HepG2 (cell line): ENCODE results near the gene TMEM131L. TPM values are rescaled to one million over a fixed set of nuclear protein-coding genes. Genes with fewer than 3 reads are reported as not detected.

ENCODE experiments used
- HDAC6 ChIP-seq: fragments of 200-600 bp; sonication (generic); IDR thresholded peaks from 2 replicates; pipeline ENCODE4 v1.7.0; 2017; ENCODE audit warnings: mild to moderate bottlenecking, antibody characterized with exemption, low read length, low read depth
- HMG20B ChIP-seq: conservative IDR thresholded peaks from 2 replicates; pipeline ENCODE4 v1.6.1; 2016; ENCODE audit warnings: missing genetic modification reagents, missing compliant biosample characterization
- HNRNPLL ChIP-seq: fragments of 200-400 bp; formaldehyde crosslinking; IDR thresholded peaks from 2 replicates; pipeline ENCODE4 v1.6.1; 2017; ENCODE audit warnings: mild to moderate bottlenecking, low read depth, low read length; ENCODE audit not compliant: poor library complexity, severe bottlenecking
- KLF9 ChIP-seq: IDR thresholded peaks from 2 replicates; pipeline ENCODE4 v1.6.1; 2016; ENCODE audit warnings: low read depth
- MED13 ChIP-seq: sonication (generic); formaldehyde crosslinking; IDR thresholded peaks from 2 replicates; pipeline ENCODE4 v1.5.0; 2020; ENCODE audit warnings: missing genetic modification reagents
- NPAS2 ChIP-seq: sonication (generic); formaldehyde crosslinking; IDR thresholded peaks from 2 replicates; pipeline ENCODE4 v1.8.0; 2022; ENCODE audit warnings: mild to moderate bottlenecking, missing genetic modification reagents, borderline replicate concordance
- PAX8 ChIP-seq: sonication (generic); formaldehyde crosslinking; IDR thresholded peaks from 2 replicates; pipeline ENCODE4 v1.8.0; 2022; ENCODE audit warnings: mild to moderate bottlenecking, missing genetic modification reagents, borderline replicate concordance
- PRMT3 ChIP-seq: sonication (generic); formaldehyde crosslinking; IDR thresholded peaks from 2 replicates; pipeline ENCODE4 v1.8.1; 2022; ENCODE audit warnings: low read depth, mild to moderate bottlenecking, moderate library complexity, missing genetic modification reagents, borderline replicate concordance
- ZNF251 ChIP-seq: sonication (generic); formaldehyde crosslinking; IDR thresholded peaks from 2 replicates; pipeline ENCODE4 v1.9.0; 2021; ENCODE audit warnings: mild to moderate bottlenecking, missing genetic modification reagents
- ZNF747 ChIP-seq: sonication (generic); formaldehyde crosslinking; IDR thresholded peaks from 2 replicates; pipeline ENCODE4 v1.8.1; 2023; ENCODE audit warnings: missing genetic modification reagents, mild to moderate bottlenecking, borderline replicate concordance
- polyA plus RNA-seq, 8 experiments: library from polyadenylated mRNA; depleted of rRNA in 3 of 8; stranded (reverse) in 7 of 8; unstranded in 1 of 8; fragments of >200 nt; fragmentation: Illumina TruSeq in 4 of 8; extraction: Trizol in 4 of 8; gene quantifications; 2 replicates each; pipeline versions ENCODE4 v1.2.1 to v1.2.3, GENCODE V29; 2011 to 2016; ENCODE audit warnings: low read depth in 4 of 8, missing spikeins in 1 of 8, mixed read lengths in 1 of 8; ENCODE audit not compliant: insufficient read depth in 1 of 8
- total RNA-seq, 5 experiments: library from RNA; depleted of rRNA; stranded (reverse); fragments of >200 nt; fragmentation: Illumina TruSeq; extraction: Trizol; gene quantifications; 2 replicates each; pipeline ENCODE4 v1.2.3, GENCODE V29; 2016; ENCODE audit warnings: low read depth in 1 of 5
- TF ChIP-seq, protein P1 (sequence below): IDR thresholded peaks from 2 replicates; pipeline ENCODE4 v1.6.1; 2016; ENCODE audit warnings: low read depth
- TF ChIP-seq, protein P2 (sequence below): sonication (generic); formaldehyde crosslinking; IDR thresholded peaks from 2 replicates; pipeline ENCODE4 v1.5.0; 2020; ENCODE audit warnings: mild to moderate bottlenecking, missing genetic modification reagents, borderline replicate concordance
- TF ChIP-seq, protein P3 (sequence below): sonication (generic); formaldehyde crosslinking; IDR thresholded peaks from 2 replicates; pipeline ENCODE4 v1.4.0; 2020; ENCODE audit warnings: mild to moderate bottlenecking, missing genetic modification reagents
- TF ChIP-seq, protein P4 (sequence below): sonication (generic); formaldehyde crosslinking; IDR thresholded peaks from 2 replicates; pipeline ENCODE4 v1.5.0; 2020; ENCODE audit warnings: missing genetic modification reagents, mild to moderate bottlenecking, borderline replicate concordance
- TF ChIP-seq, protein P5 (sequence below): sonication (generic); formaldehyde crosslinking; IDR thresholded peaks from 2 replicates; pipeline ENCODE4 v1.5.0; 2020; ENCODE audit warnings: missing genetic modification reagents

Gene TMEM131L
- total and polyA plus RNA-seq, 2 of the 13 experiments (the other 11 are each of a cell fraction or from before 2014, with no cell fraction given) = 2.2 to 4.5 TPM

DNA sequence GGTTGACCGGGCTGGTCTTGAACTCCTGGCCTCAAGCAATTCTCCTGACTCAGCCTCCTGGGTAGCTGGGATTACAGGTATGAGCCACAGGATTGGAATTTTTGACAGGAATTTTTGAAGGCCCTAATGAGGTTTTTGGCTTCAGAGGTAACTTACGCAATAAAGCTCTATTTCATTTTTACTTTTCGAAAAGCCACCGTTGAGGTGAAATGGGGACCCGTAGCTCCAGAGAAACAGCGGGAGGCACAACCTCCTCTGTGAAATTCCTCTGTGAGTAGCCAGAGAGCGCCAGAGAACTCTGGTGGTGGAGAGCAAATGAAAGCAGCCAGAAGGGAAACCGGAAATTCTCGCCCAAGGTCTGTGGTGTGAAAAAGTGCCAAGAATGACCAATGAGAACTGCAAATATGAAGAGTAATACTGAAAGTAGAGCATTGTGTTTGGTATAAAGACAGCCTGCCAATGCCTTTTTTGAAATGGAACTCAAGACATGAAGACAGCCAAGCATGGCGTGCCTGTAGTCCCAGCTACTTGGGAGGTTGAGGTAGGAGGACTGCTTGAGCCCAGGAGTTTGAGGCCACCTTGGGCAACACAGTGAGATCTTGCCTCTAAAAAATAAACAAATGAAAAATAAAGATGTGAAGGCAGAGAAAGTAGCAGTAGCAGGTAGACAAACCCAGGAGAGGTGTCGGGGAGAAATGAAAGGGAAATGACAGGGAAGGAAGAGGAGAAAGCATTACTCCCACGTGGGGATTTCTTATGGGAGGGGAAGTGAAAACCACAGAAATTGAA lies 33.0 kb upstream of the TMEM131L start (continued):
- TF ChIP-seq NPAS2 (CRISPR knock-in tag) = no peak
- no peak for TF ChIP-seq KLF9 (CRISPR knock-in tag)
- TF ChIP-seq, protein P1, sequence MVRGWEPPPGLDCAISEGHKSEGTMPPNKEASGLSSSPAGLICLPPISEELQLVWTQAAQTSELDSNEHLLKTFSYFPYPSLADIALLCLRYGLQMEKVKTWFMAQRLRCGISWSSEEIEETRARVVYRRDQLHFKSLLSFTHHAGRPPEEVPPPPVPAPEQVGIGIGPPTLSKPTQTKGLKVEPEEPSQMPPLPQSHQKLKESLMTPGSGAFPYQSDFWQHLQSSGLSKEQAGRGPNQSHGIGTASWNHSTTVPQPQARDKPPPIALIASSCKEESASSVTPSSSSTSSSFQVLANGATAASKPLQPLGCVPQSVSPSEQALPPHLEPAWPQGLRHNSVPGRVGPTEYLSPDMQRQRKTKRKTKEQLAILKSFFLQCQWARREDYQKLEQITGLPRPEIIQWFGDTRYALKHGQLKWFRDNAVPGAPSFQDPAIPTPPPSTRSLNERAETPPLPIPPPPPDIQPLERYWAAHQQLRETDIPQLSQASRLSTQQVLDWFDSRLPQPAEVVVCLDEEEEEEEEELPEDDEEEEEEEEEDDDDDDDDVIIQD = peak; percentile 65; the same call in 1 of the 2 replicates
- no peak for TF ChIP-seq HNRNPLL
- TF ChIP-seq HMG20B (CRISPR knock-in tag) = no peak
- TF ChIP-seq, protein P2, sequence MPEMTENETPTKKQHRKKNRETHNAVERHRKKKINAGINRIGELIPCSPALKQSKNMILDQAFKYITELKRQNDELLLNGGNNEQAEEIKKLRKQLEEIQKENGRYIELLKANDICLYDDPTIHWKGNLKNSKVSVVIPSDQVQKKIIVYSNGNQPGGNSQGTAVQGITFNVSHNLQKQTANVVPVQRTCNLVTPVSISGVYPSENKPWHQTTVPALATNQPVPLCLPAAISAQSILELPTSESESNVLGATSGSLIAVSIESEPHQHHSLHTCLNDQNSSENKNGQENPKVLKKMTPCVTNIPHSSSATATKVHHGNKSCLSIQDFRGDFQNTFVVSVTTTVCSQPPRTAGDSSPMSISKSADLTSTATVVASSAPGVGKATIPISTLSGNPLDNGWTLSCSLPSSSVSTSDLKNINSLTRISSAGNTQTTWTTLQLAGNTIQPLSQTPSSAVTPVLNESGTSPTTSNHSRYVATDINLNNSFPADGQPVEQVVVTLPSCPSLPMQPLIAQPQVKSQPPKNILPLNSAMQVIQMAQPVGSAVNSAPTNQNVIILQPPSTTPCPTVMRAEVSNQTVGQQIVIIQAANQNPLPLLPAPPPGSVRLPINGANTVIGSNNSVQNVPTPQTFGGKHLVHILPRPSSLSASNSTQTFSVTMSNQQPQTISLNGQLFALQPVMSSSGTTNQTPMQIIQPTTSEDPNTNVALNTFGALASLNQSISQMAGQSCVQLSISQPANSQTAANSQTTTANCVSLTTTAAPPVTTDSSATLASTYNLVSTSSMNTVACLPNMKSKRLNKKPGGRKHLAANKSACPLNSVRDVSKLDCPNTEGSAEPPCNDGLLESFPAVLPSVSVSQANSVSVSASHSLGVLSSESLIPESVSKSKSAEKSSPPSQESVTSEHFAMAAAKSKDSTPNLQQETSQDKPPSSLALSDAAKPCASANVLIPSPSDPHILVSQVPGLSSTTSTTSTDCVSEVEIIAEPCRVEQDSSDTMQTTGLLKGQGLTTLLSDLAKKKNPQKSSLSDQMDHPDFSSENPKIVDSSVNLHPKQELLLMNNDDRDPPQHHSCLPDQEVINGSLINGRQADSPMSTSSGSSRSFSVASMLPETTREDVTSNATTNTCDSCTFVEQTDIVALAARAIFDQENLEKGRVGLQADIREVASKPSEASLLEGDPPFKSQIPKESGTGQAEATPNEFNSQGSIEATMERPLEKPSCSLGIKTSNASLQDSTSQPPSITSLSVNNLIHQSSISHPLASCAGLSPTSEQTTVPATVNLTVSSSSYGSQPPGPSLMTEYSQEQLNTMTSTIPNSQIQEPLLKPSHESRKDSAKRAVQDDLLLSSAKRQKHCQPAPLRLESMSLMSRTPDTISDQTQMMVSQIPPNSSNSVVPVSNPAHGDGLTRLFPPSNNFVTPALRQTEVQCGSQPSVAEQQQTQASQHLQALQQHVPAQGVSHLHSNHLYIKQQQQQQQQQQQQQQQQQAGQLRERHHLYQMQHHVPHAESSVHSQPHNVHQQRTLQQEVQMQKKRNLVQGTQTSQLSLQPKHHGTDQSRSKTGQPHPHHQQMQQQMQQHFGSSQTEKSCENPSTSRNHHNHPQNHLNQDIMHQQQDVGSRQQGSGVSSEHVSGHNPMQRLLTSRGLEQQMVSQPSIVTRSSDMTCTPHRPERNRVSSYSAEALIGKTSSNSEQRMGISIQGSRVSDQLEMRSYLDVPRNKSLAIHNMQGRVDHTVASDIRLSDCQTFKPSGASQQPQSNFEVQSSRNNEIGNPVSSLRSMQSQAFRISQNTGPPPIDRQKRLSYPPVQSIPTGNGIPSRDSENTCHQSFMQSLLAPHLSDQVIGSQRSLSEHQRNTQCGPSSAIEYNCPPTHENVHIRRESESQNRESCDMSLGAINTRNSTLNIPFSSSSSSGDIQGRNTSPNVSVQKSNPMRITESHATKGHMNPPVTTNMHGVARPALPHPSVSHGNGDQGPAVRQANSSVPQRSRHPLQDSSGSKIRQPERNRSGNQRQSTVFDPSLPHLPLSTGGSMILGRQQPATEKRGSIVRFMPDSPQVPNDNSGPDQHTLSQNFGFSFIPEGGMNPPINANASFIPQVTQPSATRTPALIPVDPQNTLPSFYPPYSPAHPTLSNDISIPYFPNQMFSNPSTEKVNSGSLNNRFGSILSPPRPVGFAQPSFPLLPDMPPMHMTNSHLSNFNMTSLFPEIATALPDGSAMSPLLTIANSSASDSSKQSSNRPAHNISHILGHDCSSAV (CRISPR knock-in tag) = no peak
- TF ChIP-seq ZNF251 = no peak
- TF ChIP-seq, protein P3, sequence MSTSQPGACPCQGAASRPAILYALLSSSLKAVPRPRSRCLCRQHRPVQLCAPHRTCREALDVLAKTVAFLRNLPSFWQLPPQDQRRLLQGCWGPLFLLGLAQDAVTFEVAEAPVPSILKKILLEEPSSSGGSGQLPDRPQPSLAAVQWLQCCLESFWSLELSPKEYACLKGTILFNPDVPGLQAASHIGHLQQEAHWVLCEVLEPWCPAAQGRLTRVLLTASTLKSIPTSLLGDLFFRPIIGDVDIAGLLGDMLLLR (CRISPR knock-in tag) = no peak
- TF ChIP-seq MED13 (CRISPR knock-in tag) = no peak
- TF ChIP-seq, protein P4, sequence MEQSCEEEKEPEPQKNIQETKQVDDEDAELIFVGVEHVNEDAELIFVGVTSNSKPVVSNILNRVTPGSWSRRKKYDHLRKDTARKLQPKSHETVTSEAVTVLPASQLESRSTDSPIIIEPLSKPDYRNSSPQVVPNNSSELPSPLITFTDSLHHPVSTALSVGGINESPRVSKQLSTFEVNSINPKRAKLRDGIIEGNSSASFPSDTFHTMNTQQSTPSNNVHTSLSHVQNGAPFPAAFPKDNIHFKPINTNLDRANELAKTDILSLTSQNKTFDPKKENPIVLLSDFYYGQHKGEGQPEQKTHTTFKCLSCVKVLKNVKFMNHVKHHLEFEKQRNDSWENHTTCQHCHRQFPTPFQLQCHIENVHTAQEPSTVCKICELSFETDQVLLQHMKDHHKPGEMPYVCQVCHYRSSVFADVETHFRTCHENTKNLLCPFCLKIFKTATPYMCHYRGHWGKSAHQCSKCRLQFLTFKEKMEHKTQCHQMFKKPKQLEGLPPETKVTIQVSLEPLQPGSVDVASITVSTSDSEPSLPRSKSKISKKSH = no peak
- no peak for TF ChIP-seq HDAC6
- TF ChIP-seq ZNF747 = no peak
- no peak for TF ChIP-seq PRMT3 (CRISPR knock-in tag)
- no peak for TF ChIP-seq PAX8
- TF ChIP-seq, protein P5, sequence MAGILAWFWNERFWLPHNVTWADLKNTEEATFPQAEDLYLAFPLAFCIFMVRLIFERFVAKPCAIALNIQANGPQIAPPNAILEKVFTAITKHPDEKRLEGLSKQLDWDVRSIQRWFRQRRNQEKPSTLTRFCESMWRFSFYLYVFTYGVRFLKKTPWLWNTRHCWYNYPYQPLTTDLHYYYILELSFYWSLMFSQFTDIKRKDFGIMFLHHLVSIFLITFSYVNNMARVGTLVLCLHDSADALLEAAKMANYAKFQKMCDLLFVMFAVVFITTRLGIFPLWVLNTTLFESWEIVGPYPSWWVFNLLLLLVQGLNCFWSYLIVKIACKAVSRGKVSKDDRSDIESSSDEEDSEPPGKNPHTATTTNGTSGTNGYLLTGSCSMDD (CRISPR knock-in tag) = no peak
